OCI-LY7 (cell line): ENCODE results near the gene EID3. TPM values are rescaled to one million over a fixed set of nuclear protein-coding genes. Genes with fewer than 3 reads are reported as not detected.

ENCODE experiments used
- BruUV-seq: library from RNA; stranded (reverse); fragments of 400-500 nt; replicated peaks from 2 replicates; lab custom pipeline; 2021; lab: Mats Ljungman, UMichigan
- CTCF ChIA-PET: fragments of 300-600 bp; sonication (Branson Sonifier 250); formaldehyde crosslinking; loops from one replicate; lab custom pipeline; 2022; ENCODE audit warnings: antibody characterized with exemption; ENCODE audit not compliant: unreplicated experiment; lab: Charles Lee
- POLR2A ChIA-PET: fragments of 300-600 bp; sonication (Branson Sonifier 250); formaldehyde crosslinking; loops from one replicate; lab custom pipeline; 2022; ENCODE audit warnings: antibody characterized with exemption; lab: Charles Lee
- DNase-seq: peaks from one replicate; pipeline ENCODE4 v3.0.0-alpha.2; 2015; ENCODE audit warnings: low spot score
- H2AFZ ChIP-seq: fragments of 200-600 bp; sonication (generic), shearing (Covaris generic); 2 replicates; pipeline ENCODE4 v1.6.1; 2014; ENCODE audit warnings: mild to moderate bottlenecking, antibody characterized with exemption, low read length, moderate library complexity
- H3K27ac ChIP-seq: fragments of 200-600 bp; sonication (generic); 2 replicates; pipeline ENCODE4 v1.5.1; 2014; ENCODE audit warnings: mixed run types, low read depth, mild to moderate bottlenecking, moderate library complexity, low read length, inconsistent platforms; ENCODE audit not compliant: poor library complexity, severe bottlenecking
- H3K36me3 ChIP-seq: fragments of 200-600 bp; sonication (generic); 2 replicates; pipeline ENCODE4 v1.6.1; 2014; ENCODE audit warnings: mild to moderate bottlenecking, antibody characterized with exemption, low read length, moderate library complexity, mixed read lengths; ENCODE audit not compliant: insufficient read depth
- H3K4me1 ChIP-seq: fragments of 200-600 bp; sonication (generic); 2 replicates; pipeline ENCODE4 v1.5.1; 2014; ENCODE audit warnings: mild to moderate bottlenecking, low read length; ENCODE audit not compliant: insufficient read depth, poor library complexity, severe bottlenecking
- H3K4me2 ChIP-seq: fragments of 200-600 bp; sonication (generic); 2 replicates; pipeline ENCODE4 v1.6.1; 2014; ENCODE audit warnings: mild to moderate bottlenecking, low read length
- H3K4me3 ChIP-seq: fragments of 200-600 bp; sonication (generic); 2 replicates; pipeline ENCODE4 v1.5.1; 2014; ENCODE audit warnings: mild to moderate bottlenecking, low read depth, low read length; ENCODE audit not compliant: poor library complexity, severe bottlenecking
- H3K79me2 ChIP-seq: fragments of 200-600 bp; sonication (generic); 2 replicates; pipeline ENCODE4 v1.6.1; 2016; ENCODE audit warnings: low read depth, mild to moderate bottlenecking, low read length, moderate library complexity, mixed read lengths; ENCODE audit not compliant: insufficient read depth
- H3K9me2 ChIP-seq: fragments of 200-600 bp; sonication (generic); 2 replicates; pipeline ENCODE4 v1.6.1; 2016; ENCODE audit warnings: mild to moderate bottlenecking, low read length, mixed read lengths; ENCODE audit not compliant: insufficient read depth
- H3K9me3 ChIP-seq: fragments of 200-600 bp; sonication (generic); 2 replicates; pipeline ENCODE4 v1.6.1; 2014; ENCODE audit warnings: mild to moderate bottlenecking, mixed run types, low read length, mixed read lengths
- H4K20me1 ChIP-seq: fragments of 200-600 bp; sonication (generic); 2 replicates; pipeline ENCODE4 v1.6.1; 2014; ENCODE audit warnings: mild to moderate bottlenecking, antibody characterized with exemption, low read length, moderate library complexity, mixed read lengths; ENCODE audit not compliant: insufficient read depth
- CTCF ChIP-seq: fragments of 200-600 bp; sonication (generic); conservative IDR thresholded peaks from 2 replicates; pipeline ENCODE4 v1.5.1; 2014; ENCODE audit warnings: mild to moderate bottlenecking, antibody characterized with exemption, low read length, moderate library complexity, mixed read lengths
- EZH2phosphoT487 ChIP-seq: fragments of 200-600 bp; sonication (generic); IDR thresholded peaks from 2 replicates; pipeline ENCODE4 v1.6.1; 2018; ENCODE audit warnings: low read depth, borderline replicate concordance, mild to moderate bottlenecking, mixed run types, antibody characterized with exemption, low read length, moderate library complexity, mixed read lengths
- intact Hi-C: fragments of 100-400 bp; cut with micrococcal nuclease; formaldehyde crosslinking; loops from one replicate; pipeline ENCODE4 v1.10.0; 2022; ENCODE audit not compliant: unreplicated experiment
- total RNA-seq, 2 experiments: library from RNA; depleted of rRNA in 1 of 2; stranded (reverse); fragments of >200 nt in 1 of 2; shearing (Covaris generic) in 1 of 2; gene quantifications; 2 replicates each; pipeline ENCODE4 v1.2.3, GENCODE V29; 2014 to 2022

Gene EID3
- total RNA-seq, 2 experiments from 2014 or later = 5.1 to 8.2 TPM

GRCh38 chr12:104344682-104345081, 41.1 kb downstream of the EID3 start:
- Histone ChIP-seq H3K9me2 (no peaks in the 10 kb centered on the region), H3K9me3 (no peaks in the 10 kb centered on the region), H3K36me3 (peaks cover 98% of the 10 kb centered on the region), H3K4me3 (no peak overlapping the region), H2AFZ (no peak overlapping the region), H4K20me1 (no peaks in the 10 kb centered on the region), H3K79me2 (no peaks in the 10 kb centered on the region), H3K4me2 (no peak overlapping the region), H3K4me1 (no peaks in the 10 kb centered on the region), H3K27ac (no peak overlapping the region)
- DNase-seq = no peak
- no TSS peak for BruUV-seq
- intact Hi-C loops = no loop called here
- POLR2A ChIA-PET = interaction anchor here (0.7 to 1.0 kb wide), 2 partner anchors 28 to 118 kb away, joined by 3 to 4 read pairs; no protein-coding TSS in a partner anchor
- no peak for TF ChIP-seq CTCF
- TF ChIP-seq EZH2phosphoT487 = no peak
- CTCF ChIA-PET = no interaction called here

- DNase-seq = no peak
- no peaks in the 10 kb centered on the region for H4K20me1 ChIP-seq
- no peak overlapping the region for H3K27ac ChIP-seq
- H3K36me3 ChIP-seq = peaks cover 98% of the 10 kb centered on the region
- no peaks in the 10 kb centered on the region for H3K4me1 ChIP-seq
- intact Hi-C loops = no loop called here
- CTCF ChIA-PET = no interaction called here
- no peaks in the 10 kb centered on the region for H3K9me2 ChIP-seq
- H2AFZ ChIP-seq = no peak overlapping the region
- H3K79me2 ChIP-seq = no peaks in the 10 kb centered on the region
- POLR2A ChIA-PET = no interaction called here
- no TSS peak for BruUV-seq
- no peaks in the 10 kb centered on the region for H3K9me3 ChIP-seq
- no peak overlapping the region for H3K4me3 ChIP-seq
- TF ChIP-seq CTCF (no peak), EZH2phosphoT487 (no peak)
- H3K4me2 ChIP-seq = no peak overlapping the region
Observed at GRCh38 chr12:104345234-104346066, 41.9 kb downstream of the EID3 start.
